ENCODE measurements around the gene TBC1D16. TPM values are rescaled to one million over a fixed set of nuclear protein-coding genes. Genes with fewer than 3 reads are reported as not detected.

TBC1D16 gene
- total and polyA plus RNA-seq, 2 donors (not counting 1 experiment from before 2014, with no cell fraction given) = 0.82 to 2.7 TPM

GRCh38 chr17:79923974-79924638 is 111.6 kb downstream of the TBC1D16 start:
- intact Hi-C loops (cut with micrococcal nuclease) = no loop called here
- no peak for ATAC-seq (ENCODE audit: low read depth)

More at GRCh38 chr17:79923974-79924638, 111.6 kb downstream of the TBC1D16 start:
- Mint-ChIP-seq H3K4me3 (no peak overlapping the region), H3K4me1 (peaks cover 17% of the 10 kb centered on the region), H3K9me3 (ENCODE audit: insufficient read depth) (no peaks in the 10 kb centered on the region), H3K27ac (no peak overlapping the region), H3K27me3 (no peaks in the 10 kb centered on the region)
- Histone ChIP-seq H3K27me3 (replicated peaks in 1 of 4; ENCODE audit: control extremely low read depth in 1 of 4, control insufficient read depth in 3 of 4, insufficient read depth in 4 of 4, low read length in 3 of 4) (peaks cover 0 to 15% (median under 1%) of the 10 kb centered on the region in 4 experiments), H3K9me3 (ENCODE audit: control extremely low read depth in 1 of 3, control insufficient read depth in 2 of 3, insufficient read depth in 1 of 3, low read length in 2 of 3) (peaks cover 0 to 3% (median 0%) of the 10 kb centered on the region in 3 donors), H3K36me3 (replicated peaks in 1 of 2; ENCODE audit: control extremely low read depth in 1 of 2, control insufficient read depth in 1 of 2, extremely low read depth in 1 of 2, insufficient read depth in 2 of 2, low read length in 1 of 2) (no peaks in the 10 kb centered on the region), H3K9ac (ENCODE audit: low read length) (no peak overlapping the region), H3K4me2 (replicated peaks; ENCODE audit: low read depth, low read length, poor library complexity, severe bottlenecking) (no peak overlapping the region), H3K27ac (ENCODE audit: low read length in 2 of 2) (no peak overlapping the region), H3K79me2 (ENCODE audit: control insufficient read depth, insufficient read depth, low read length) (no peaks in the 10 kb centered on the region), H3K4me1 (ENCODE audit: control insufficient read depth in 2 of 2, insufficient read depth in 2 of 2, low read length in 2 of 2) (peaks cover 0 to 21% of the 10 kb centered on the region in 2 donors), H4K20me1 (ENCODE audit: control insufficient read depth, insufficient read depth, low read length, poor library complexity, severe bottlenecking) (no peaks in the 10 kb centered on the region), H3K4me3 (ENCODE audit: control extremely low read depth in 1 of 5, extremely low read depth in 1 of 5, insufficient read depth in 1 of 5, low read depth in 2 of 5, low read length in 4 of 5) (no peak overlapping the region), H2AFZ (ENCODE audit: insufficient read depth, low read depth, low read length, poor library complexity, severe bottlenecking) (no peak overlapping the region)
- CTCF ChIA-PET = no interaction called here
- TF ChIP-seq CTCF (IDR thresholded peaks at IDR 0.05) (no peak), EZH2 (IDR thresholded peaks at IDR 0.05; ENCODE audit: borderline replicate concordance, insufficient read depth, low read depth, low read length, poor library complexity, severe bottlenecking) (no peak)
- POLR2A ChIA-PET = no interaction called here
- no peak for DNase-seq
- 79% methylated on average over 16 of the region's 16 CpGs for WGBS (ENCODE audit: insufficient coverage)

Data from B cell (primary cell).